Thoracic aorta (tissue), 2 donors: Measurements from ENCODE around the gene PPP3R2. TPM values are rescaled to one million over a fixed set of nuclear protein-coding genes. Genes with fewer than 3 reads are reported as not detected.

Experiments used
- ATAC-seq: fragments of 150-250 bp; one replicate; pipeline ENCODE4 v1.8.0; 2017; ENCODE audit warnings: low read depth; ENCODE audit not compliant: insufficient number of reproducible peaks, low FRiP score
- DNase-seq: peaks from one replicate; pipeline ENCODE4 v3.0.0-alpha.2; 2020; ENCODE audit warnings: low spot score
- H3K27ac ChIP-seq, 2 donors: fragments of 200-600 bp; sonication (generic); 1 replicate in 1 of 2; 2 replicates in 1 of 2; pipeline ENCODE4 v1.5.1; 2016; ENCODE audit warnings: mild to moderate bottlenecking in 2 of 2, moderate library complexity in 2 of 2
- H3K27me3 ChIP-seq: fragments of 200-600 bp; sonication (generic); replicated peaks from 2 replicates; pipeline ENCODE4 v1.6.0; 2016; ENCODE audit warnings: mild to moderate bottlenecking; ENCODE audit not compliant: insufficient read depth
- H3K36me3 ChIP-seq: fragments of 200-600 bp; sonication (generic); one replicate; pipeline ENCODE4 v1.5.1; 2016
- H3K4me1 ChIP-seq, 2 donors: fragments of 200-600 bp; sonication (generic); 1 replicate in 1 of 2; 2 replicates in 1 of 2; pipeline versions ENCODE4 v1.5.1 to v1.6.0; 2016; ENCODE audit warnings: low read depth in 2 of 2, mild to moderate bottlenecking in 1 of 2; ENCODE audit not compliant: control insufficient read depth in 1 of 2
- H3K4me3 ChIP-seq: fragments of 200-600 bp; sonication (generic); 2 replicates; pipeline ENCODE4 v1.5.1; 2016; ENCODE audit warnings: mild to moderate bottlenecking
- H3K9me3 ChIP-seq: fragments of 200-600 bp; sonication (generic); 2 replicates; pipeline ENCODE4 v1.5.1; 2016
- CTCF ChIP-seq: fragments of 200-600 bp; sonication (generic); IDR thresholded peaks from one replicate; pipeline ENCODE4 v1.5.1; 2019; ENCODE audit warnings: antibody characterized with exemption
- total RNA-seq, 2 donors: library from RNA; depleted of rRNA; stranded (reverse); fragments of >200 nt; gene quantifications; one replicate each; pipeline versions ENCODE4 v1.1.0 to v1.2.3, GENCODE V29; 2016

Gene PPP3R2
- total RNA-seq, 2 donors from 2014 or later = not detected

- no peak overlapping the region for H3K27ac ChIP-seq
- DNase-seq (no peak), ATAC-seq (no peak)
- H3K9me3 ChIP-seq = no peaks in the 10 kb centered on the region
- H3K4me1 ChIP-seq = no peaks in the 10 kb centered on the region
- no peaks in the 10 kb centered on the region for H3K27me3 ChIP-seq
- H3K4me3 ChIP-seq = no peak overlapping the region
- TF ChIP-seq CTCF = no peak
- no peaks in the 10 kb centered on the region for H3K36me3 ChIP-seq
Observed at GRCh38 chr9:101626295-101626694, 31.5 kb upstream of the PPP3R2 start.

- H3K4me3 ChIP-seq = no peak overlapping the region
- no peaks in the 10 kb centered on the region for H3K36me3 ChIP-seq
- DNase-seq (no peak), ATAC-seq (no peak)
- no peaks in the 10 kb centered on the region for H3K27me3 ChIP-seq
- no peaks in the 10 kb centered on the region for H3K4me1 ChIP-seq
- H3K27ac ChIP-seq = no peak overlapping the region
- no peaks in the 10 kb centered on the region for H3K9me3 ChIP-seq
- TF ChIP-seq CTCF = no peak
Observed at GRCh38 chr9:101625876-101626275, 31.1 kb upstream of the PPP3R2 start.

GRCh38 chr9:101620452-101620851 lies 25.7 kb upstream of the PPP3R2 start:
- Histone ChIP-seq H3K27me3 (no peaks in the 10 kb centered on the region), H3K36me3 (no peaks in the 10 kb centered on the region), H3K4me1 (no peaks in the 10 kb centered on the region), H3K9me3 (no peaks in the 10 kb centered on the region), H3K4me3 (no peak overlapping the region), H3K27ac (no peak overlapping the region)
- no peak for ATAC-seq
- TF ChIP-seq CTCF = no peak
- no peak for DNase-seq

GRCh38 chr9:101618698-101619097 lies 23.9 kb upstream of the PPP3R2 start:
- Histone ChIP-seq H3K27ac (no peak overlapping the region), H3K4me3 (no peak overlapping the region), H3K36me3 (no peaks in the 10 kb centered on the region), H3K9me3 (no peaks in the 10 kb centered on the region), H3K27me3 (no peaks in the 10 kb centered on the region), H3K4me1 (no peaks in the 10 kb centered on the region)
- TF ChIP-seq CTCF = no peak
- no peak for ATAC-seq
- no peak for DNase-seq

- H3K27ac ChIP-seq = no peak overlapping the region
- no peaks in the 10 kb centered on the region for H3K27me3 ChIP-seq
- ATAC-seq = no peak
- H3K9me3 ChIP-seq = no peaks in the 10 kb centered on the region
- H3K4me3 ChIP-seq = no peak overlapping the region
- no peak for TF ChIP-seq CTCF
- H3K4me1 ChIP-seq = no peaks in the 10 kb centered on the region
- DNase-seq = no peak
- no peaks in the 10 kb centered on the region for H3K36me3 ChIP-seq
Observed at GRCh38 chr9:101605547-101605946, 10.8 kb upstream of the PPP3R2 start.
